H1 (cell line): ENCODE data around the gene LCN9. TPM values are rescaled to one million over a fixed set of nuclear protein-coding genes. Genes with fewer than 3 reads are reported as not detected.
A peak's percentile ranks its signal among the peaks of the same experiment; 100 is the strongest.

Experiments used
- CTCF ChIA-PET: fragments of 300-600 bp; sonication (Branson Sonifier 250); formaldehyde crosslinking; loops from one replicate; lab custom pipeline; 2021; ENCODE audit not compliant: partially characterized antibody; lab: Charles Lee
- POLR2A ChIA-PET: fragments of 300-600 bp; sonication (Branson Sonifier 250); formaldehyde crosslinking; loops from one replicate; lab custom pipeline; 2021; ENCODE audit warnings: inconsistent platforms; ENCODE audit not compliant: partially characterized antibody; lab: Charles Lee
- DNase-seq, 2 experiments: peaks; one replicate each; pipeline versions ENCODE4 v3.0.0 to v3.0.0-alpha.2; 2010 to 2022; ENCODE audit warnings: low spot score in 2 of 2, low read depth in 1 of 2, mixed read lengths in 1 of 2
- FAIRE-seq: peaks from 2 replicates; lab custom pipeline; 2011; peaks lifted over from hg19 to GRCh38; lab: Jason Lieb, UNC
- H2AFZ ChIP-seq: 2 replicates; pipeline ENCODE4 v1.8.1; 2012; ENCODE audit warnings: low read length, inconsistent platforms
- H2AK5ac ChIP-seq: 2 replicates; pipeline ENCODE4 v1.6.1; 2013; ENCODE audit warnings: low read depth, low read length
- H2BK120ac ChIP-seq: replicated peaks from 2 replicates; pipeline ENCODE3; 2013; ENCODE audit warnings: low read depth, low read length, inconsistent platforms
- H2BK12ac ChIP-seq: 2 replicates; pipeline ENCODE4 v1.6.1; 2013; ENCODE audit warnings: low read depth, low read length
- H2BK15ac ChIP-seq: 2 replicates; pipeline ENCODE4 v1.6.1; 2013; ENCODE audit warnings: low read length
- H2BK20ac ChIP-seq: 2 replicates; pipeline ENCODE4 v1.6.1; 2013; ENCODE audit warnings: low read length
- H2BK5ac ChIP-seq: 2 replicates; pipeline ENCODE4 v1.6.1; 2013; ENCODE audit warnings: low read depth, low read length
- H3K14ac ChIP-seq: 2 replicates; pipeline ENCODE4 v1.6.1; 2013; ENCODE audit warnings: inconsistent platforms; ENCODE audit not compliant: insufficient read length
- H3K18ac ChIP-seq: 2 replicates; pipeline ENCODE4 v1.6.1; 2013; ENCODE audit warnings: low read length; ENCODE audit errors: extremely low read depth
- H3K23ac ChIP-seq: 2 replicates; pipeline ENCODE4 v1.6.1; 2013; ENCODE audit warnings: inconsistent platforms; ENCODE audit not compliant: insufficient read length
- H3K23me2 ChIP-seq: 2 replicates; pipeline ENCODE4 v1.6.1; 2013; ENCODE audit warnings: low read depth, low read length
- H3K27ac ChIP-seq: 2 replicates; pipeline ENCODE4 v1.6.1; 2011; ENCODE audit warnings: low read depth, low read length, inconsistent platforms
- H3K27me3 ChIP-seq, 4 experiments: replicated peaks in 1 of 4; 1 replicate in 1 of 4; 2 replicates in 3 of 4; pipeline versions ENCODE4 v1.6.1 to v1.8.1; 2011 to 2013; ENCODE audit warnings: low read length in 3 of 4, mild to moderate bottlenecking in 3 of 4, inconsistent platforms in 2 of 4, mixed read lengths in 2 of 4, moderate library complexity in 1 of 4; ENCODE audit not compliant: control insufficient read depth in 3 of 4, insufficient read depth in 3 of 4; ENCODE audit errors: extremely low read depth in 1 of 4
- H3K36me3 ChIP-seq, 4 experiments: 2 replicates each; pipeline versions ENCODE4 v1.6.1 to v1.8.1; 2011 to 2013; ENCODE audit warnings: mild to moderate bottlenecking in 4 of 4, low read length in 3 of 4, moderate library complexity in 2 of 4, control low read depth in 1 of 4, inconsistent platforms in 1 of 4; ENCODE audit not compliant: insufficient read depth in 4 of 4, control insufficient read depth in 2 of 4
- H3K4ac ChIP-seq: replicated peaks from 2 replicates; pipeline ENCODE3; 2013; ENCODE audit warnings: low read length, low read depth, mixed read lengths, inconsistent platforms; ENCODE audit not compliant: insufficient read length
- H3K4me1 ChIP-seq, 4 experiments: replicated peaks in 1 of 4; 1 replicate in 1 of 4; 2 replicates in 3 of 4; pipeline versions ENCODE4 v1.6.1 to v1.8.1; 2011 to 2013; ENCODE audit warnings: low read length in 3 of 4, inconsistent platforms in 2 of 4, mixed read lengths in 1 of 4; ENCODE audit not compliant: insufficient read depth in 4 of 4, control insufficient read depth in 3 of 4
- H3K4me2 ChIP-seq, 2 experiments: 2 replicates each; pipeline versions ENCODE4 v1.6.1 to v1.8.1; 2011 to 2013; ENCODE audit warnings: low read depth in 2 of 2, low read length in 2 of 2, control low read depth in 1 of 2, inconsistent platforms in 1 of 2, mild to moderate bottlenecking in 1 of 2; ENCODE audit not compliant: insufficient read depth in 1 of 2
- H3K4me3 ChIP-seq, 4 experiments: fragments of 200-600, 300-600 bp in 1 of 4; sonication (generic), shearing (Covaris generic), sonication (Bioruptor Twin) in 1 of 4; 2 replicates each; pipeline versions ENCODE4 v1.5.1 to v1.8.1; 2011 to 2016; ENCODE audit warnings: low read length in 4 of 4, low read depth in 3 of 4, control low read depth in 2 of 4, inconsistent platforms in 2 of 4, mild to moderate bottlenecking in 2 of 4, mixed read lengths in 1 of 4, moderate library complexity in 1 of 4; ENCODE audit not compliant: insufficient read depth in 2 of 4; ENCODE audit errors: extremely low read depth in 1 of 4
- H3K56ac ChIP-seq: replicated peaks from 2 replicates; pipeline ENCODE3; 2013; ENCODE audit warnings: low read depth, mild to moderate bottlenecking, mixed read lengths, low read length, inconsistent platforms; ENCODE audit not compliant: insufficient read length
- H3K79me1 ChIP-seq: 2 replicates; pipeline ENCODE4 v1.6.1; 2013; ENCODE audit warnings: low read depth, low read length, control low read depth
- H3K79me2 ChIP-seq, 2 experiments: 2 replicates each; pipeline versions ENCODE4 v1.6.1 to v1.8.1; 2012 to 2013; ENCODE audit warnings: low read length in 2 of 2, mild to moderate bottlenecking in 2 of 2, inconsistent platforms in 1 of 2; ENCODE audit not compliant: insufficient read depth in 2 of 2, control insufficient read depth in 1 of 2
- H3K9ac ChIP-seq, 4 experiments: replicated peaks in 1 of 4; 1 replicate in 1 of 4; 2 replicates in 3 of 4; pipeline versions ENCODE4 v1.6.1 to v1.8.1; 2011 to 2013; ENCODE audit warnings: low read depth in 3 of 4, low read length in 3 of 4, control low read depth in 2 of 4, mild to moderate bottlenecking in 2 of 4, moderate library complexity in 2 of 4, inconsistent platforms in 1 of 4; ENCODE audit errors: extremely low read depth in 1 of 4
- H3K9me3 ChIP-seq, 2 experiments: 2 replicates each; pipeline versions ENCODE4 v1.6.1 to v1.8.1; 2012 to 2013; ENCODE audit warnings: mild to moderate bottlenecking in 2 of 2, moderate library complexity in 2 of 2, control low read depth in 1 of 2, inconsistent platforms in 1 of 2, low read depth in 1 of 2, low read length in 1 of 2, mixed read lengths in 1 of 2; ENCODE audit not compliant: insufficient read depth in 2 of 2
- H4K20me1 ChIP-seq, 2 experiments: replicated peaks in 1 of 2; 2 replicates each; pipeline versions ENCODE3 to v1.8.1; 2011 to 2013; ENCODE audit warnings: inconsistent platforms in 2 of 2, low read length in 2 of 2, mild to moderate bottlenecking in 1 of 2; ENCODE audit not compliant: insufficient read depth in 2 of 2, control insufficient read depth in 1 of 2
- H4K5ac ChIP-seq: 2 replicates; pipeline ENCODE4 v1.6.1; 2013; ENCODE audit warnings: low read length, low read depth, mixed read lengths, inconsistent platforms; ENCODE audit not compliant: insufficient read length
- H4K8ac ChIP-seq: 2 replicates; pipeline ENCODE4 v1.8.0; 2013; ENCODE audit warnings: mild to moderate bottlenecking, moderate library complexity, low read length, inconsistent platforms; ENCODE audit not compliant: insufficient read depth; ENCODE audit errors: extremely low read depth
- H4K91ac ChIP-seq: replicated peaks from 2 replicates; pipeline ENCODE3; 2013; ENCODE audit warnings: low read length, mixed read lengths, inconsistent platforms; ENCODE audit not compliant: insufficient read length
- GTF2F1 ChIP-seq: IDR thresholded peaks from 2 replicates; pipeline ENCODE4 v1.6.1; 2012; ENCODE audit warnings: low read depth, low read length, improper control_type of control experiment, borderline replicate concordance
- TEAD4 ChIP-seq: IDR thresholded peaks from 2 replicates; pipeline ENCODE4 v1.6.1; 2012; ENCODE audit warnings: low read depth, low read length, inconsistent platforms, mixed read lengths
- WGBS, 2 experiments: shearing (Covaris generic) in 1 of 2; methylation state at CpG; one replicate each; pipeline versions ENCODE4 v1.1.6 to v1.1.7; 2013 to 2015; ENCODE audit warnings: low lambda C conversion rate in 2 of 2, mixed read lengths in 2 of 2, inconsistent platforms in 1 of 2, low coverage in 1 of 2, missing lambda C conversion rate in 1 of 2; ENCODE audit not compliant: insufficient replicate concordance in 2 of 2, insufficient coverage in 1 of 2, insufficient read length in 1 of 2; ENCODE audit errors: extremely low coverage in 1 of 2, missing lambda C conversion rate in 1 of 2; 5-methylcytosine and 5-hydroxymethylcytosine counted together
- polyA plus RNA-seq, 7 experiments: library from polyadenylated mRNA; depleted of rRNA in 3 of 7; stranded (reverse) in 5 of 7; unstranded in 2 of 7; fragments of >200 nt in 5 of 7; fragments of 200-250 nt in 2 of 7; gene quantifications; 1 replicate in 5 of 7; 2 replicates in 1 of 7; 4 replicates in 1 of 7; pipeline versions ENCODE4 v1.2.1 to v1.2.3, GENCODE V29; 2011 to 2013; ENCODE audit warnings: missing spikeins in 2 of 7, mixed read lengths in 2 of 7
- total RNA-seq: library from RNA; stranded (reverse); fragmentation: NEBNext Ultra II Directional; extraction: Animal tissue kit (Norgen Biotek cat#: 25700); gene quantifications from 2 replicates; pipeline ENCODE4 v1.2.1, GENCODE V29; 2021

Gene LCN9
- total and polyA plus RNA-seq, 2 of the 8 experiments (the other 6 are each of a cell fraction or from before 2014, with no cell fraction given): 2.3 to 3.1 TPM

GRCh38 chr9:135674977-135675376 lies 11.9 kb downstream of the LCN9 start:
- no peak overlapping the region for H4K8ac ChIP-seq
- no peak overlapping the region for H3K56ac ChIP-seq
- 93% methylated on average over 10 of the region's 10 CpGs; no CpG with 5 or more reads in 1 of the 2 experiments for WGBS, 2 experiments
- DNase-seq (no peak), FAIRE-seq (no peak)
- H3K36me3 ChIP-seq: no peaks in the 10 kb centered on the region
- TF ChIP-seq GTF2F1 (no peak), TEAD4 (no peak)
- H2BK5ac ChIP-seq: no peak overlapping the region
- H3K18ac ChIP-seq: no peak overlapping the region
- H2BK20ac ChIP-seq: no peak overlapping the region
- H4K20me1 ChIP-seq: no peaks in the 10 kb centered on the region
- no peak overlapping the region for H4K5ac ChIP-seq
- ChIA-PET CTCF (no interaction called here), POLR2A (interaction anchor here (1.6 kb wide), 1 partner anchor 26 kb away, joined by 3 read pairs; no protein-coding TSS in a partner anchor)
- no peak overlapping the region for H2BK120ac ChIP-seq
- H3K14ac ChIP-seq: no peak overlapping the region
- H3K9ac ChIP-seq: no peak overlapping the region
- no peak overlapping the region for H3K23ac ChIP-seq
- no peak overlapping the region for H2AFZ ChIP-seq
- no peak overlapping the region for H3K4ac ChIP-seq
- no peak overlapping the region for H4K91ac ChIP-seq
- H3K79me1 ChIP-seq: no peaks in the 10 kb centered on the region
- no peak overlapping the region for H3K27ac ChIP-seq
- H2BK12ac ChIP-seq: peak overlapping the region; percentile 50; the same call in 1 of the 2 replicates
- H3K23me2 ChIP-seq: no peaks in the 10 kb centered on the region
- no peak overlapping the region for H3K4me3 ChIP-seq
- H3K79me2 ChIP-seq: no peaks in the 10 kb centered on the region
- no peak overlapping the region for H2AK5ac ChIP-seq
- H3K4me1 ChIP-seq: peaks cover 0 to 7% (median 2%) of the 10 kb centered on the region in 4 experiments; a peak in 3 of 7 replicates
- no peak overlapping the region for H3K4me2 ChIP-seq
- H3K27me3 ChIP-seq: no peaks in the 10 kb centered on the region
- no peak overlapping the region for H2BK15ac ChIP-seq
- H3K9me3 ChIP-seq: peaks cover 0 to 4% of the 10 kb centered on the region in 2 experiments; a peak in 1 of 4 replicates
